MM.1S (cell line): ENCODE results near the gene CLINT1.

Experiments
- DNase-seq: peaks from one replicate; pipeline ENCODE4 v3.0.0-alpha.2; 2015
- H2AFZ ChIP-seq: fragments of 300-600 bp; sonication (generic); 2 replicates; pipeline ENCODE4 v1.6.0; 2016; ENCODE audit warnings: antibody characterized with exemption, low read length
- H3F3A ChIP-seq: fragments of 300-600 bp; sonication (generic); 2 replicates; pipeline ENCODE4 v1.6.1; 2016; ENCODE audit warnings: mild to moderate bottlenecking, antibody characterized with exemption, low read length, moderate library complexity, mixed read lengths; ENCODE audit not compliant: insufficient read depth
- H3K27ac ChIP-seq: fragments of 300-600 bp; sonication (generic); 2 replicates; pipeline ENCODE4 v1.5.1; 2016; ENCODE audit warnings: mild to moderate bottlenecking, low read length
- H3K27me3 ChIP-seq: fragments of 300-600 bp; sonication (generic); replicated peaks from 2 replicates; pipeline ENCODE4 v1.6.0; 2016; ENCODE audit warnings: low read length; ENCODE audit not compliant: insufficient read depth
- H3K36me3 ChIP-seq: fragments of 300-600 bp; sonication (generic); replicated peaks from 2 replicates; pipeline ENCODE4 v1.6.1; 2016; ENCODE audit warnings: mild to moderate bottlenecking, low read length, mixed read lengths; ENCODE audit not compliant: insufficient read depth
- H3K4me1 ChIP-seq: fragments of 300-600 bp; sonication (generic); 2 replicates; pipeline ENCODE4 v1.6.1; 2016; ENCODE audit warnings: low read length, mixed read lengths
- H3K4me2 ChIP-seq: fragments of 300-600 bp; sonication (generic); 2 replicates; pipeline ENCODE4 v1.6.0; 2016; ENCODE audit warnings: low read depth, low read length
- H3K4me3 ChIP-seq: fragments of 300-600 bp; sonication (generic); 2 replicates; pipeline ENCODE4 v1.5.1; 2016; ENCODE audit warnings: low read length, mixed read lengths
- H3K79me2 ChIP-seq: fragments of 300-600 bp; sonication (generic); 2 replicates; pipeline ENCODE4 v1.6.1; 2016; ENCODE audit warnings: mixed run types, low read length, mixed read lengths
- H3K9ac ChIP-seq: fragments of 300-600 bp; sonication (generic); 2 replicates; pipeline ENCODE4 v1.6.1; 2016; ENCODE audit warnings: low read length, mixed read lengths
- H3K9me2 ChIP-seq: fragments of 300-600 bp; sonication (generic); replicated peaks from 2 replicates; pipeline ENCODE4 v1.6.1; 2016; ENCODE audit warnings: mild to moderate bottlenecking, low read length, mixed read lengths; ENCODE audit not compliant: insufficient read depth
- H3K9me3 ChIP-seq: fragments of 300-600 bp; sonication (generic); replicated peaks from 2 replicates; pipeline ENCODE4 v1.6.1; 2016; ENCODE audit warnings: mild to moderate bottlenecking, low read length, mixed read lengths; ENCODE audit not compliant: insufficient read depth
- H4K20me1 ChIP-seq: fragments of 300-600 bp; sonication (generic); 2 replicates; pipeline ENCODE4 v1.6.1; 2016; ENCODE audit warnings: mild to moderate bottlenecking, low read length, moderate library complexity, mixed read lengths; ENCODE audit not compliant: insufficient read depth
- EZH2 ChIP-seq: fragments of 300-600 bp; sonication (generic); optimal IDR thresholded peaks from 2 replicates; pipeline ENCODE3; 2017; ENCODE audit warnings: low read depth, mild to moderate bottlenecking, antibody characterized with exemption, low read length, mixed read lengths
- EZH2phosphoT487 ChIP-seq: fragments of 300-600 bp; sonication (generic); IDR thresholded peaks from 2 replicates; pipeline ENCODE4 v1.6.1; 2018; ENCODE audit warnings: antibody characterized with exemption, low read length
- TF ChIP-seq, protein P1 (sequence below): fragments of 300-600 bp; sonication (generic); IDR thresholded peaks from 2 replicates; pipeline ENCODE4 v1.5.1; 2016; ENCODE audit warnings: antibody characterized with exemption, low read length, mixed read lengths

The CLINT1 gene

DNA sequence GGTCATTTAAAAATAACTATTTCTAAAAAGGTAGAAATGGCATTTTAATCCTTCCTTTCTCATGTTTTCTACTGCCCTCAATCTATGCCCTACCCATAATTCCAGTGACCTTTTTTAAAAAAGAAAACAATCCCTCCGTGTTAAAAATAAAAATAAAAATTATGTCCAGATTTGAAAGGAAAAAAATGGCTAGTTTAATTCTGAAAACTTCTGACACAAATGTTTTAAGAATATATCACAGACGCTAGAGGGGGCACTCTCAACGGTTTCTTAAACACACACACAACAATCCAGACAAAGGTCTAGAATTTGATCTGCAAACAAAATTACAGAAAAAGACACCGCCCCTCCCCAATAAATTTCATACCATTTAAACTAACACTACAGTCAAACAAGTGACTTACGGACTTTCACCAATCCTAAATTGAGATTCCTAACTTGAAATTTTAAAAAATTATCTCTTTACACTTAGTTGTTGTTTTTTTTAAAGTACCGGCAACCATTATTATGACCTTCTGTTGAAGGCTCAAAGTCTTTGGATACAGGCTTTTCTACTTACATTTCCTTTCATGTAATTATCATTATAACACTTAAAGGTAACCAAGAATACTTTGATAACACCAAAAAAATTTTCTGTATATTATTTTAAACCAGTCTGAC is 38.2 kb downstream of the CLINT1 start:
- no peak overlapping the region for H3K27ac ChIP-seq
- peak; percentile 59 for DNase-seq
- H3K36me3 ChIP-seq = no peaks in the 10 kb centered on the region
- TF ChIP-seq EZH2 (no peak), EZH2phosphoT487 (no peak)
- TF ChIP-seq, protein P1, sequence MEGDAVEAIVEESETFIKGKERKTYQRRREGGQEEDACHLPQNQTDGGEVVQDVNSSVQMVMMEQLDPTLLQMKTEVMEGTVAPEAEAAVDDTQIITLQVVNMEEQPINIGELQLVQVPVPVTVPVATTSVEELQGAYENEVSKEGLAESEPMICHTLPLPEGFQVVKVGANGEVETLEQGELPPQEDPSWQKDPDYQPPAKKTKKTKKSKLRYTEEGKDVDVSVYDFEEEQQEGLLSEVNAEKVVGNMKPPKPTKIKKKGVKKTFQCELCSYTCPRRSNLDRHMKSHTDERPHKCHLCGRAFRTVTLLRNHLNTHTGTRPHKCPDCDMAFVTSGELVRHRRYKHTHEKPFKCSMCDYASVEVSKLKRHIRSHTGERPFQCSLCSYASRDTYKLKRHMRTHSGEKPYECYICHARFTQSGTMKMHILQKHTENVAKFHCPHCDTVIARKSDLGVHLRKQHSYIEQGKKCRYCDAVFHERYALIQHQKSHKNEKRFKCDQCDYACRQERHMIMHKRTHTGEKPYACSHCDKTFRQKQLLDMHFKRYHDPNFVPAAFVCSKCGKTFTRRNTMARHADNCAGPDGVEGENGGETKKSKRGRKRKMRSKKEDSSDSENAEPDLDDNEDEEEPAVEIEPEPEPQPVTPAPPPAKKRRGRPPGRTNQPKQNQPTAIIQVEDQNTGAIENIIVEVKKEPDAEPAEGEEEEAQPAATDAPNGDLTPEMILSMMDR = peak; percentile 56
- H3K9me3 ChIP-seq = no peaks in the 10 kb centered on the region
- H3F3A ChIP-seq = no peaks in the 10 kb centered on the region
- no peak overlapping the region for H3K4me2 ChIP-seq
- no peak overlapping the region for H2AFZ ChIP-seq
- no peaks in the 10 kb centered on the region for H3K27me3 ChIP-seq
- no peak overlapping the region for H3K9ac ChIP-seq
- H3K79me2 ChIP-seq = peaks cover 89% of the 10 kb centered on the region
- no peak overlapping the region for H3K4me3 ChIP-seq
- peaks cover 5% of the 10 kb centered on the region; the same call in 1 of the 2 replicates for H3K4me1 ChIP-seq
- peaks cover 15% of the 10 kb centered on the region; the same call in 1 of the 2 replicates for H4K20me1 ChIP-seq
- no peaks in the 10 kb centered on the region for H3K9me2 ChIP-seq

DNA sequence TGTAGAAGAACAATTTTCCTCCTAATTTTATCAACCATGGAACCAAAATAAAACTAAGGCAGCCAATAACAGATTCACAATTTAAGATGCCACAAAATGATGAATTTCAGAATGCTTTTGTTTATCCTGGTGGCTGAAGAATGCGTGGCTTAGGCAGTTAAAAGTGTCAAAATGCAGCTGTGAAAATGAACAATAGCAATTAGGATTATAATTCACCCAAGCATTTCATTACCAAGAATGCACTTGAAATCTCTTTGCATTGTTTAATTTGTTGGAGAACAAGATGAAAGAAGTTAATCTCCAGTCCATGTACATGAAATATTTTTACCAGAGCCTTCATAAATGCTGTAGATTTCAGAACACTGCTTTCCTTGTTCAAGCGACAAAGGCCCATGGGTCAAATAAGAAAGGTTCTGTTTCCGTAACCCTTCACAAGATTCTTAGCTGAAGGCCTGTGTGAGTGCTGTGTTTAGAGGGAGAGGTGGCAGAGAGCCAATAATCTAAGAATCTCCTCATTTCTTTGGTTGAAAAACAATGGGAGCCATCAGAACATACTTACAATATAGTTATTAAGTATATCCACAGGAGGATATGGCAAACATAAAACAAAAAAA is 39.3 kb downstream of the CLINT1 start:
- Histone ChIP-seq H3K4me3 (no peak overlapping the region), H3K9me2 (no peaks in the 10 kb centered on the region), H3K4me2 (no peak overlapping the region), H3K27ac (no peak overlapping the region), H3K4me1 (peaks cover 5% of the 10 kb centered on the region; the same call in 1 of the 2 replicates), H3K9ac (no peak overlapping the region), H3K36me3 (no peaks in the 10 kb centered on the region), H3F3A (no peaks in the 10 kb centered on the region), H3K9me3 (no peaks in the 10 kb centered on the region), H3K27me3 (no peaks in the 10 kb centered on the region), H4K20me1 (peaks cover 11% of the 10 kb centered on the region; the same call in 1 of the 2 replicates), H2AFZ (no peak overlapping the region), H3K79me2 (peaks cover 84% of the 10 kb centered on the region)
- no peak for DNase-seq
- TF ChIP-seq EZH2phosphoT487 (no peak), EZH2 (no peak)
- TF ChIP-seq, protein P1 = no peak

DNA sequence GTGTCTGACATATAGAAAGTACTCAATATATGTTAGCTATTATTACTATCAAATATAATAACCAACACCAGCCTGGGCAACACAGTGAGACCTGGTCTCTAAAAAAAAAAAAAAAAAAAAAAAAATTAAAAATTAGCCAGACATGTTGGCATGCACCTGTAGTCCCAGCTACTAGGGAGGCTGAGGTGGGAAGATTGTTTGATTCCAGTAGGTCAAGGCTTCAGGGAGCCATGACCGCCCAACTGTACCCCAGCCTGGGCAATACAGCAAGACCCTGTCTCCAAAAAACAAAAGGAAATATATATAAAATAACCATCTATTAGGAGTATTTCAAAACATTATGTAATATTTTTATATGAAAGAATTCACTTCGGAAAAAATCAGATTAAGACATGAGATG is 40.6 kb downstream of the CLINT1 start:
- H3K27ac ChIP-seq = no peak overlapping the region
- H3K9ac ChIP-seq = no peak overlapping the region
- no peaks in the 10 kb centered on the region for H3K9me2 ChIP-seq
- H2AFZ ChIP-seq = no peak overlapping the region
- no peaks in the 10 kb centered on the region for H3K27me3 ChIP-seq
- H3K36me3 ChIP-seq = no peaks in the 10 kb centered on the region
- H3K9me3 ChIP-seq = no peaks in the 10 kb centered on the region
- H3K4me2 ChIP-seq = no peak overlapping the region
- peaks cover 5% of the 10 kb centered on the region; the same call in 1 of the 2 replicates for H3K4me1 ChIP-seq
- H4K20me1 ChIP-seq = peaks cover 11% of the 10 kb centered on the region; the same call in 1 of the 2 replicates
- DNase-seq = no peak
- H3F3A ChIP-seq = no peaks in the 10 kb centered on the region
- H3K4me3 ChIP-seq = no peak overlapping the region
- peaks cover 72% of the 10 kb centered on the region for H3K79me2 ChIP-seq
- no peak for TF ChIP-seq EZH2

DNA sequence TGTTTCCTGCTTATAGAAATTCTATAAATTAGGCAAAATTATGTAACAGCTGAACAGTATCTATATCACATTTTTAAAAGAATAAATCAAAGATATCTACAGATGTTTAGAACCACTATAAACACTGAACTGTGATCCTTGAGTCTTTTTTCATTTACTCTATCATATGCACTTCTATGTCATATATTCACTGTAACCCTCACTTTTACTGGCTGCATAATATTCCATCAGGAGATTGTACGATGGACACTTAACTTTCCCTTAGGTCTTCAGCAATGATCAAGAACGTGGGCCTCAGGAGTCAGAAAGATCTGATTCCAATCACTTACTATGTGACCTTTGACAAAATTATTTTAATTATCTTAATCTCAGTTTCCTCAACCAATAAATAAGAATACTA is 41.0 kb downstream of the CLINT1 start:
- H3K27ac ChIP-seq = no peak overlapping the region
- no peaks in the 10 kb centered on the region for H3F3A ChIP-seq
- H3K9me2 ChIP-seq = no peaks in the 10 kb centered on the region
- H3K36me3 ChIP-seq = no peaks in the 10 kb centered on the region
- no peaks in the 10 kb centered on the region for H3K27me3 ChIP-seq
- H4K20me1 ChIP-seq = peaks cover 11% of the 10 kb centered on the region; the same call in 1 of the 2 replicates
- H3K4me3 ChIP-seq = no peak overlapping the region
- no peaks in the 10 kb centered on the region for H3K9me3 ChIP-seq
- TF ChIP-seq EZH2phosphoT487 (no peak), EZH2 (no peak)
- TF ChIP-seq, protein P1 = no peak
- H3K9ac ChIP-seq = no peak overlapping the region
- H3K79me2 ChIP-seq = peaks cover 68% of the 10 kb centered on the region
- peaks cover 5% of the 10 kb centered on the region; the same call in 1 of the 2 replicates for H3K4me1 ChIP-seq
- no peak overlapping the region for H3K4me2 ChIP-seq
- no peak for DNase-seq
- H2AFZ ChIP-seq = no peak overlapping the region
